ENCODE results near the gene ATP1B3. TPM values are rescaled to one million over a fixed set of nuclear protein-coding genes. Genes with fewer than 3 reads are reported as not detected.

The ATP1B3 gene
- polyA plus RNA-seq, 1 of the 3 experiments (the other 2 are of a cell fraction), result 86.3 TPM

DNA sequence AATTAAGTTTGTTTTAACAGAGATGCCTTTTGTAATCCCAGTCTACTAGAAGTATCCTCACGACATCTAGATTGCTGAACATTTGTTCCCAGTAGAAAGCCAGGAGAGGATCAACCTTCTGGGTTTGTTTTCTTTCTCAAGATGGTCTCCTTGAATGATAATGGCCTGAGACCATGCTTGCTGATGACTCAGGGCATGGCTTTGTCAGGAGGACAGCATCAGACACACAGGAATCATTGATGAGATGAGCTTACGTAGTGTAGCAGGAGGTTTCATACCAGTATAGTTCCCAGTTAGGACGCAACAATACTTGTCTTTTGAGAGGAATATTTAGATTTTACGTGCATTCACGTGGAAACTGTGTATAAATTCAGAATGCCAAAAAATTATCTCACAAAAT lies 38.6 kb downstream of the ATP1B3 start:
- Histone ChIP-seq H3K36me3 (replicated peaks in 1 of 2; ENCODE audit: control insufficient read depth in 1 of 2, insufficient read depth in 2 of 2, low read length in 1 of 2) (peaks cover 20 to 47% of the 10 kb centered on the region in 2 experiments), H3K9me3 (no peaks in the 10 kb centered on the region), H3K9me2 (no peaks in the 10 kb centered on the region), H3K79me2 (ENCODE audit: insufficient read depth) (no peaks in the 10 kb centered on the region), H3K4me1 (ENCODE audit: control insufficient read depth in 1 of 2, insufficient read depth in 2 of 2, low read depth in 1 of 2, low read length in 1 of 2) (peaks cover 0 to 10% of the 10 kb centered on the region in 2 experiments; a peak in 3 of 4 replicates), H3F3A (replicated peaks; ENCODE audit: insufficient read depth) (peaks cover 7% of the 10 kb centered on the region), H2AFZ (ENCODE audit: low read depth) (no peak overlapping the region), H4K20me1 (ENCODE audit: insufficient read depth) (no peaks in the 10 kb centered on the region), H3K9ac (no peak overlapping the region), H3K4me2 (no peak overlapping the region), H3K27ac (ENCODE audit: low read depth in 2 of 2, low read length in 1 of 2) (peak overlapping the region in 1 of 2 experiments; percentile 1; a peak in 1 of 4 replicates), H3K4me3 (ENCODE audit: low read depth in 2 of 2, low read length in 1 of 2) (no peak overlapping the region), H3K27me3 (ENCODE audit: insufficient read depth) (no peaks in the 10 kb centered on the region)
- no peak for TF ChIP-seq RFX5 (IDR thresholded peaks at IDR 0.05; ENCODE audit: low read length)
- TF ChIP-seq, protein P1, sequence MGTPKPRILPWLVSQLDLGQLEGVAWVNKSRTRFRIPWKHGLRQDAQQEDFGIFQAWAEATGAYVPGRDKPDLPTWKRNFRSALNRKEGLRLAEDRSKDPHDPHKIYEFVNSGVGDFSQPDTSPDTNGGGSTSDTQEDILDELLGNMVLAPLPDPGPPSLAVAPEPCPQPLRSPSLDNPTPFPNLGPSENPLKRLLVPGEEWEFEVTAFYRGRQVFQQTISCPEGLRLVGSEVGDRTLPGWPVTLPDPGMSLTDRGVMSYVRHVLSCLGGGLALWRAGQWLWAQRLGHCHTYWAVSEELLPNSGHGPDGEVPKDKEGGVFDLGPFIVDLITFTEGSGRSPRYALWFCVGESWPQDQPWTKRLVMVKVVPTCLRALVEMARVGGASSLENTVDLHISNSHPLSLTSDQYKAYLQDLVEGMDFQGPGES (IDR thresholded peaks at IDR 0.05; ENCODE audit: low read depth, low read length), result no peak
- no peak for TF ChIP-seq JUND (IDR thresholded peaks at IDR 0.05)
- no peak for TF ChIP-seq NFIC (IDR thresholded peaks at IDR 0.05; ENCODE audit: borderline replicate concordance)
- no peak for TF ChIP-seq MXI1 (IDR thresholded peaks at IDR 0.05; ENCODE audit: low read depth, low read length)
- TF ChIP-seq, protein P2, sequence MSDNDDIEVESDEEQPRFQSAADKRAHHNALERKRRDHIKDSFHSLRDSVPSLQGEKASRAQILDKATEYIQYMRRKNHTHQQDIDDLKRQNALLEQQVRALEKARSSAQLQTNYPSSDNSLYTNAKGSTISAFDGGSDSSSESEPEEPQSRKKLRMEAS (IDR thresholded peaks at IDR 0.05; ENCODE audit: low read depth), result no peak
- no peak for TF ChIP-seq RCOR1 (IDR thresholded peaks at IDR 0.05; ENCODE audit: low read length)
- no peak for TF ChIP-seq RAD21 (IDR thresholded peaks at IDR 0.05; ENCODE audit: low read length)
- no peak for TF ChIP-seq GATA2 (CRISPR knock-in tag; IDR thresholded peaks at IDR 0.05)
- no peak for TF ChIP-seq TCF12 (IDR thresholded peaks at IDR 0.05)
- no peak for TF ChIP-seq SIN3A (IDR thresholded peaks at IDR 0.05; ENCODE audit: borderline replicate concordance, low read depth, low read length)
- TF ChIP-seq, protein P3, sequence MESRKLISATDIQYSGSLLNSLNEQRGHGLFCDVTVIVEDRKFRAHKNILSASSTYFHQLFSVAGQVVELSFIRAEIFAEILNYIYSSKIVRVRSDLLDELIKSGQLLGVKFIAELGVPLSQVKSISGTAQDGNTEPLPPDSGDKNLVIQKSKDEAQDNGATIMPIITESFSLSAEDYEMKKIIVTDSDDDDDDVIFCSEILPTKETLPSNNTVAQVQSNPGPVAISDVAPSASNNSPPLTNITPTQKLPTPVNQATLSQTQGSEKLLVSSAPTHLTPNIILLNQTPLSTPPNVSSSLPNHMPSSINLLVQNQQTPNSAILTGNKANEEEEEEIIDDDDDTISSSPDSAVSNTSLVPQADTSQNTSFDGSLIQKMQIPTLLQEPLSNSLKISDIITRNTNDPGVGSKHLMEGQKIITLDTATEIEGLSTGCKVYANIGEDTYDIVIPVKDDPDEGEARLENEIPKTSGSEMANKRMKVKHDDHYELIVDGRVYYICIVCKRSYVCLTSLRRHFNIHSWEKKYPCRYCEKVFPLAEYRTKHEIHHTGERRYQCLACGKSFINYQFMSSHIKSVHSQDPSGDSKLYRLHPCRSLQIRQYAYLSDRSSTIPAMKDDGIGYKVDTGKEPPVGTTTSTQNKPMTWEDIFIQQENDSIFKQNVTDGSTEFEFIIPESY (IDR thresholded peaks at IDR 0.05; ENCODE audit: borderline replicate concordance, low read depth), result no peak
- TF ChIP-seq RXRA (IDR thresholded peaks at IDR 0.05; ENCODE audit: borderline replicate concordance, low read depth), result no peak
- TF ChIP-seq TEAD4 (IDR thresholded peaks at IDR 0.05; ENCODE audit: borderline replicate concordance, insufficient read depth), result no peak
- TF ChIP-seq POLR2AphosphoS5 (IDR thresholded peaks at IDR 0.05; ENCODE audit: low read depth, low read length), result no peak
- TF ChIP-seq EP300 (IDR thresholded peaks at IDR 0.05; ENCODE audit: borderline replicate concordance in 1 of 2, low read depth in 1 of 2, low read length in 1 of 2), result no peak
- TF ChIP-seq, protein P4, sequence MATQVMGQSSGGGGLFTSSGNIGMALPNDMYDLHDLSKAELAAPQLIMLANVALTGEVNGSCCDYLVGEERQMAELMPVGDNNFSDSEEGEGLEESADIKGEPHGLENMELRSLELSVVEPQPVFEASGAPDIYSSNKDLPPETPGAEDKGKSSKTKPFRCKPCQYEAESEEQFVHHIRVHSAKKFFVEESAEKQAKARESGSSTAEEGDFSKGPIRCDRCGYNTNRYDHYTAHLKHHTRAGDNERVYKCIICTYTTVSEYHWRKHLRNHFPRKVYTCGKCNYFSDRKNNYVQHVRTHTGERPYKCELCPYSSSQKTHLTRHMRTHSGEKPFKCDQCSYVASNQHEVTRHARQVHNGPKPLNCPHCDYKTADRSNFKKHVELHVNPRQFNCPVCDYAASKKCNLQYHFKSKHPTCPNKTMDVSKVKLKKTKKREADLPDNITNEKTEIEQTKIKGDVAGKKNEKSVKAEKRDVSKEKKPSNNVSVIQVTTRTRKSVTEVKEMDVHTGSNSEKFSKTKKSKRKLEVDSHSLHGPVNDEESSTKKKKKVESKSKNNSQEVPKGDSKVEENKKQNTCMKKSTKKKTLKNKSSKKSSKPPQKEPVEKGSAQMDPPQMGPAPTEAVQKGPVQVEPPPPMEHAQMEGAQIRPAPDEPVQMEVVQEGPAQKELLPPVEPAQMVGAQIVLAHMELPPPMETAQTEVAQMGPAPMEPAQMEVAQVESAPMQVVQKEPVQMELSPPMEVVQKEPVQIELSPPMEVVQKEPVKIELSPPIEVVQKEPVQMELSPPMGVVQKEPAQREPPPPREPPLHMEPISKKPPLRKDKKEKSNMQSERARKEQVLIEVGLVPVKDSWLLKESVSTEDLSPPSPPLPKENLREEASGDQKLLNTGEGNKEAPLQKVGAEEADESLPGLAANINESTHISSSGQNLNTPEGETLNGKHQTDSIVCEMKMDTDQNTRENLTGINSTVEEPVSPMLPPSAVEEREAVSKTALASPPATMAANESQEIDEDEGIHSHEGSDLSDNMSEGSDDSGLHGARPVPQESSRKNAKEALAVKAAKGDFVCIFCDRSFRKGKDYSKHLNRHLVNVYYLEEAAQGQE (IDR thresholded peaks at IDR 0.05; ENCODE audit: low read depth, low read length), result no peak
- TF ChIP-seq FOSL2 (IDR thresholded peaks at IDR 0.05; ENCODE audit: borderline replicate concordance, low read depth), result no peak
- no peak for TF ChIP-seq FOXJ3 (CRISPR knock-in tag; IDR thresholded peaks at IDR 0.05)
- no peak for DNase-seq
- ChIA-PET POLR2A (no interaction called here), CTCF (interaction anchor here (1.6 kb wide), 1 partner anchor 160 kb away, joined by 4 read pairs; no protein-coding TSS in a partner anchor)
- WGBS (ENCODE audit: low lambda C conversion rate), result 94% methylated on average over 5 of the region's 5 CpGs

Data from SK-N-SH (cell line).